HCT116 (cell line): ENCODE data around the gene PLCH2. TPM values are rescaled to one million over a fixed set of nuclear protein-coding genes. Genes with fewer than 3 reads are reported as not detected.

Experiments used
- ATAC-seq: fragments of 200-7000 bp; cut with Tn5 transposase; 2 replicates; pipeline ENCODE4 v1.9.1; 2020; ENCODE audit warnings: mild to moderate bottlenecking, moderate library complexity
- BruUV-seq: library from RNA; stranded (reverse); fragments of 400-500 nt; replicated peaks from 2 replicates; lab custom pipeline; 2021; lab: Mats Ljungman, UMichigan
- CTCF ChIA-PET: fragments of 300-600 bp; sonication (Branson Sonifier 250); formaldehyde crosslinking; loops from one replicate; lab custom pipeline; 2021; ENCODE audit warnings: antibody characterized with exemption; lab: Charles Lee
- POLR2A ChIA-PET: fragments of 300-600, 350-600 bp; sonication (Branson Sonifier 250); formaldehyde crosslinking; loops from one replicate; lab custom pipeline; 2021; ENCODE audit warnings: antibody characterized with exemption; lab: Charles Lee
- RAD21 ChIA-PET, 2 experiments: fragments of 300-600 bp; sonication (Branson Sonifier 250); formaldehyde crosslinking; loops; one replicate each; lab custom pipeline; 2023; ENCODE audit warnings: low total read pairs in 2 of 2; ENCODE audit not compliant: uncharacterized antibody in 2 of 2, unreplicated experiment in 2 of 2, low non-redundant PET in 1 of 2; lab: Charles Lee
- DNase-seq: peaks from one replicate; pipeline ENCODE4 v3.0.0-alpha.2; 2010; ENCODE audit warnings: low read depth, low spot score
- H2AFZ ChIP-seq: fragments of 200-600 bp; shearing (Covaris generic), sonication (generic); 2 replicates; pipeline ENCODE4 v1.6.1; 2017; ENCODE audit warnings: low read depth, mixed run types, mixed read lengths, antibody characterized with exemption, low read length; ENCODE audit not compliant: poor library complexity, severe bottlenecking
- H3K27ac ChIP-seq: 2 replicates; pipeline ENCODE4 v1.5.1; 2012; ENCODE audit warnings: low read depth, low read length
- H3K27me3 ChIP-seq: fragments of 200-600 bp; sonication (generic); 2 replicates; pipeline ENCODE4 v1.6.1; 2016; ENCODE audit warnings: mixed run types, low read length, mixed read lengths; ENCODE audit not compliant: insufficient read depth
- H3K36me3 ChIP-seq, 2 experiments: fragments of 200-500 bp in 1 of 2; fragments of 200-600 bp in 1 of 2; sonication (Bioruptor generic) in 1 of 2; sonication (generic) in 1 of 2; 2 replicates each; pipeline versions ENCODE4 v1.5.1 to v1.6.1; 2014 to 2016; ENCODE audit warnings: low read length in 2 of 2, inconsistent platforms in 1 of 2, mixed read lengths in 1 of 2, mixed run types in 1 of 2; ENCODE audit not compliant: insufficient read depth in 2 of 2, control insufficient read depth in 1 of 2
- H3K4me1 ChIP-seq, 2 experiments: fragments of 200-600 bp in 1 of 2; sonication (generic) in 1 of 2; 2 replicates each; pipeline versions ENCODE4 v1.5.1 to v1.6.1; 2012 to 2017; ENCODE audit warnings: low read length in 2 of 2, inconsistent platforms in 1 of 2, mild to moderate bottlenecking in 1 of 2, mixed read lengths in 1 of 2, mixed run types in 1 of 2, moderate library complexity in 1 of 2; ENCODE audit not compliant: insufficient read depth in 2 of 2, control insufficient read depth in 1 of 2
- H3K4me2 ChIP-seq: fragments of 200-600 bp; sonication (generic); 2 replicates; pipeline ENCODE4 v1.6.1; 2017; ENCODE audit warnings: mixed run types, low read length, mixed read lengths
- H3K4me3 ChIP-seq, 2 experiments: fragments of 200-600 bp in 1 of 2; sonication (generic) in 1 of 2; replicated peaks in 1 of 2; 2 replicates each; pipeline ENCODE4 v1.5.1; 2011 to 2016; ENCODE audit warnings: low read length in 2 of 2, control low read depth in 1 of 2, low read depth in 1 of 2, mild to moderate bottlenecking in 1 of 2, mixed read lengths in 1 of 2, mixed run types in 1 of 2
- H3K79me2 ChIP-seq: fragments of 200-600 bp; sonication (generic); 2 replicates; pipeline ENCODE4 v1.6.1; 2017; ENCODE audit warnings: mild to moderate bottlenecking, mixed run types, low read length, moderate library complexity, mixed read lengths; ENCODE audit not compliant: insufficient read depth
- H3K9ac ChIP-seq: fragments of 200-600 bp; sonication (generic); 2 replicates; pipeline ENCODE4 v1.6.1; 2016; ENCODE audit warnings: low read length, mixed read lengths
- H3K9me2 ChIP-seq: fragments of 200-600 bp; sonication (generic), shearing (Covaris generic); 2 replicates; pipeline ENCODE4 v1.6.1; 2017; ENCODE audit warnings: mixed run types, mild to moderate bottlenecking, moderate library complexity; ENCODE audit not compliant: insufficient read depth
- H3K9me3 ChIP-seq, 2 experiments: fragments of 200-500 bp in 1 of 2; fragments of 200-600 bp in 1 of 2; sonication (Bioruptor generic) in 1 of 2; sonication (generic) in 1 of 2; 2 replicates each; pipeline ENCODE4 v1.6.1; 2014 to 2017; ENCODE audit warnings: low read length in 2 of 2, mixed read lengths in 2 of 2, inconsistent platforms in 1 of 2, low read depth in 1 of 2, mild to moderate bottlenecking in 1 of 2, mixed run types in 1 of 2, moderate library complexity in 1 of 2; ENCODE audit not compliant: control insufficient read depth in 1 of 2, insufficient read depth in 1 of 2
- H4K20me1 ChIP-seq: fragments of 200-600 bp; sonication (generic), shearing (Covaris generic); 2 replicates; pipeline ENCODE4 v1.6.1; 2017; ENCODE audit warnings: mixed run types, mild to moderate bottlenecking, moderate library complexity; ENCODE audit not compliant: insufficient read depth
- CBX3 ChIP-seq: IDR thresholded peaks from 2 replicates; pipeline ENCODE4 v1.6.1; 2012; ENCODE audit warnings: low read depth
- CEBPB ChIP-seq: IDR thresholded peaks from 2 replicates; pipeline ENCODE4 v1.6.1; 2012; ENCODE audit warnings: low read depth
- CTCF ChIP-seq, 3 experiments: fragments of 200-600 bp in 1 of 3; sonication (generic) in 1 of 3; IDR thresholded peaks in 2 of 3; conservative IDR thresholded peaks in 1 of 3; 2 replicates each; pipeline ENCODE4 v1.5.1; 2012 to 2017; ENCODE audit warnings: low read depth in 2 of 3, low read length in 2 of 3, antibody characterized with exemption in 1 of 3, borderline replicate concordance in 1 of 3, control low read depth in 1 of 3, mild to moderate bottlenecking in 1 of 3, mixed read lengths in 1 of 3, mixed run types in 1 of 3, moderate library complexity in 1 of 3; ENCODE audit not compliant: insufficient read depth in 1 of 3
- EGR1 ChIP-seq: IDR thresholded peaks from 2 replicates; pipeline ENCODE4 v1.6.1; 2012; ENCODE audit warnings: low read depth
- EZH2 ChIP-seq: fragments of 200-600 bp; sonication (generic); IDR thresholded peaks from 2 replicates; pipeline ENCODE4 v1.6.1; 2017; ENCODE audit warnings: antibody characterized with exemption, mixed run types
- EZH2phosphoT487 ChIP-seq: fragments of 200-600 bp; IDR thresholded peaks from 2 replicates; pipeline ENCODE4 v1.6.1; 2018; ENCODE audit warnings: antibody characterized with exemption, borderline replicate concordance
- FOSL1 ChIP-seq: IDR thresholded peaks from 2 replicates; pipeline ENCODE4 v1.6.1; 2012; ENCODE audit warnings: low read depth
- JUND ChIP-seq: IDR thresholded peaks from 2 replicates; pipeline ENCODE4 v1.6.1; 2012
- POLR2A ChIP-seq: IDR thresholded peaks from 2 replicates; pipeline ENCODE4 v1.7.0; 2011; ENCODE audit warnings: borderline replicate concordance; ENCODE audit not compliant: insufficient read depth, insufficient read length; ENCODE audit errors: extremely low read depth
- POLR2AphosphoS5 ChIP-seq: IDR thresholded peaks from 2 replicates; pipeline ENCODE4 v1.6.1; 2011; ENCODE audit warnings: mild to moderate bottlenecking, low read depth, low read length, moderate library complexity
- RAD21 ChIP-seq: IDR thresholded peaks from 2 replicates; pipeline ENCODE4 v1.6.1; 2012; ENCODE audit warnings: low read depth, mild to moderate bottlenecking
- REST ChIP-seq: IDR thresholded peaks from 2 replicates; pipeline ENCODE4 v1.6.1; 2012; ENCODE audit warnings: low read depth
- SIN3A ChIP-seq: IDR thresholded peaks from 2 replicates; pipeline ENCODE4 v1.6.1; 2012; ENCODE audit warnings: low read depth
- SP1 ChIP-seq: IDR thresholded peaks from 2 replicates; pipeline ENCODE4 v1.6.1; 2012; ENCODE audit warnings: low read depth
- SRF ChIP-seq: IDR thresholded peaks from 2 replicates; pipeline ENCODE4 v1.6.1; 2012; ENCODE audit warnings: low read depth
- TCF7L2 ChIP-seq: IDR thresholded peaks from 2 replicates; pipeline ENCODE4 v1.7.0; 2011; ENCODE audit warnings: borderline replicate concordance, inconsistent platforms; ENCODE audit not compliant: insufficient read depth, insufficient read length; ENCODE audit errors: extremely low read depth
- YY1 ChIP-seq: IDR thresholded peaks from 2 replicates; pipeline ENCODE4 v1.6.1; 2011; ENCODE audit warnings: low read length, low read depth, moderate library complexity, mild to moderate bottlenecking; ENCODE audit not compliant: insufficient replicate concordance; ENCODE audit errors: extremely low read depth
- intact Hi-C: fragments of 100-400 bp; cut with micrococcal nuclease; formaldehyde crosslinking; loops from 2 replicates; pipeline ENCODE4 v1.10.0; 2022
- total RNA-seq: library from RNA; stranded (reverse); gene quantifications from one replicate; pipeline ENCODE4 v1.2.1, GENCODE V29; 2021; ENCODE audit not compliant: unreplicated experiment
- TF ChIP-seq, protein P1 (sequence below): IDR thresholded peaks from 2 replicates; pipeline ENCODE4 v1.6.1; 2011; ENCODE audit warnings: mild to moderate bottlenecking, low read length, moderate library complexity; ENCODE audit not compliant: insufficient replicate concordance; ENCODE audit errors: extremely low read depth
- TF ChIP-seq, protein P2 (sequence below): IDR thresholded peaks from 2 replicates; pipeline ENCODE4 v1.6.1; 2012

PLCH2 gene
- total RNA-seq, 1 experiment from 2014 or later, result 2.0 TPM

DNA sequence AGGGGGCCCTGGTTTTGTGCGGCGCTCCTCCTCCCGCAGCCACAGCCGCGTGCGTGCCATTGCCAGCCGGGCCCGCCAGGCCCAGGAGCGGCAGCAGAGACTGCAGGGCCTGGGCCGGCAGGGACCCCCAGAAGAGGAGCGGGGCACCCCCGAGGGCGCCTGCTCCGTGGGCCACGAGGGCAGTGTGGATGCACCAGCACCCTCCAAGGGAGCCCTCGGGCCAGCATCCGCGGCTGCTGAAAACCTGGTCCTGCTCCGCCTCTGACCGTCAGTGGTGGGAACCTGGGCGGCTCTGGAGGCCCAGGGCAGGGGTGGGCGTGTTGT lies 28.8 kb downstream of the PLCH2 start:
- no peaks in the 10 kb centered on the region for H3K27me3 ChIP-seq
- no peak overlapping the region for H3K27ac ChIP-seq
- BruUV-seq, result no TSS peak
- ATAC-seq, result no peak
- ChIA-PET POLR2A (no interaction called here), RAD21 (no interaction called here), CTCF (no interaction called here)
- no peak overlapping the region for H3K4me3 ChIP-seq
- no peaks in the 10 kb centered on the region for H4K20me1 ChIP-seq
- intact Hi-C loops, result no loop called here
- no peak for TF ChIP-seq JUND
- TF ChIP-seq CTCF (IDR thresholded peaks at IDR 0.05 in 2 of 3, conservative IDR thresholded peaks at IDR 0.05 in 1 of 3; ENCODE audit: borderline replicate concordance in 1 of 3, insufficient read depth in 1 of 3, low read depth in 2 of 3, low read length in 2 of 3), result no peak
- no peak for TF ChIP-seq RAD21
- TF ChIP-seq, protein P1, sequence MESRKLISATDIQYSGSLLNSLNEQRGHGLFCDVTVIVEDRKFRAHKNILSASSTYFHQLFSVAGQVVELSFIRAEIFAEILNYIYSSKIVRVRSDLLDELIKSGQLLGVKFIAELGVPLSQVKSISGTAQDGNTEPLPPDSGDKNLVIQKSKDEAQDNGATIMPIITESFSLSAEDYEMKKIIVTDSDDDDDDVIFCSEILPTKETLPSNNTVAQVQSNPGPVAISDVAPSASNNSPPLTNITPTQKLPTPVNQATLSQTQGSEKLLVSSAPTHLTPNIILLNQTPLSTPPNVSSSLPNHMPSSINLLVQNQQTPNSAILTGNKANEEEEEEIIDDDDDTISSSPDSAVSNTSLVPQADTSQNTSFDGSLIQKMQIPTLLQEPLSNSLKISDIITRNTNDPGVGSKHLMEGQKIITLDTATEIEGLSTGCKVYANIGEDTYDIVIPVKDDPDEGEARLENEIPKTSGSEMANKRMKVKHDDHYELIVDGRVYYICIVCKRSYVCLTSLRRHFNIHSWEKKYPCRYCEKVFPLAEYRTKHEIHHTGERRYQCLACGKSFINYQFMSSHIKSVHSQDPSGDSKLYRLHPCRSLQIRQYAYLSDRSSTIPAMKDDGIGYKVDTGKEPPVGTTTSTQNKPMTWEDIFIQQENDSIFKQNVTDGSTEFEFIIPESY, result no peak
- no peak for TF ChIP-seq SIN3A
- TF ChIP-seq REST, result no peak
- TF ChIP-seq SRF, result no peak
- no peak for TF ChIP-seq POLR2AphosphoS5
- TF ChIP-seq EZH2, result no peak
- no peak for TF ChIP-seq EZH2phosphoT487
- TF ChIP-seq CEBPB, result no peak
- TF ChIP-seq, protein P2, sequence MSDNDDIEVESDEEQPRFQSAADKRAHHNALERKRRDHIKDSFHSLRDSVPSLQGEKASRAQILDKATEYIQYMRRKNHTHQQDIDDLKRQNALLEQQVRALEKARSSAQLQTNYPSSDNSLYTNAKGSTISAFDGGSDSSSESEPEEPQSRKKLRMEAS, result no peak
- TF ChIP-seq EGR1, result no peak
- no peak for TF ChIP-seq TCF7L2
- TF ChIP-seq POLR2A, result no peak
- no peak for TF ChIP-seq FOSL1
- no peak for TF ChIP-seq CBX3
- no peak for TF ChIP-seq SP1
- TF ChIP-seq YY1, result no peak
- no peak overlapping the region for H3K4me2 ChIP-seq
- H3K9me3 ChIP-seq, result no peaks in the 10 kb centered on the region
- no peak overlapping the region for H2AFZ ChIP-seq
- H3K9me2 ChIP-seq, result no peaks in the 10 kb centered on the region
- DNase-seq, result no peak
- no peak overlapping the region for H3K9ac ChIP-seq
- H3K36me3 ChIP-seq, result peaks cover 0 to 6% of the 10 kb centered on the region in 2 experiments; a peak in 2 of 4 replicates
- H3K4me1 ChIP-seq, result no peaks in the 10 kb centered on the region
- no peaks in the 10 kb centered on the region for H3K79me2 ChIP-seq
